PC-3 (cell line): ENCODE measurements around the gene TTC7B.

ENCODE experiments used
- CTCF ChIP-seq: fragments of 300-600 bp; sonication (generic); conservative IDR thresholded peaks from 2 replicates; pipeline ENCODE4 v1.5.1; 2017; ENCODE audit warnings: antibody characterized with exemption, low read depth, mild to moderate bottlenecking, low read length
- EZH2 ChIP-seq: fragments of 300-600 bp; sonication (generic); IDR thresholded peaks from one replicate; pipeline ENCODE4 v1.6.1; 2017; ENCODE audit warnings: antibody characterized with exemption, mild to moderate bottlenecking, low read length; ENCODE audit not compliant: unreplicated experiment
- EZH2phosphoT487 ChIP-seq: fragments of 300-600 bp; sonication (generic); IDR thresholded peaks from 2 replicates; pipeline ENCODE4 v1.6.1; 2018; ENCODE audit warnings: mild to moderate bottlenecking, antibody characterized with exemption, low read length, borderline replicate concordance

GRCh38 chr14:90576981-90577660 lies 239.1 kb downstream of the TTC7B start:
- no peak for TF ChIP-seq CTCF
- no peak for TF ChIP-seq EZH2
- no peak for TF ChIP-seq EZH2phosphoT487
